Measurements from ENCODE around the gene HIRIP3.

Gene HIRIP3

DNA sequence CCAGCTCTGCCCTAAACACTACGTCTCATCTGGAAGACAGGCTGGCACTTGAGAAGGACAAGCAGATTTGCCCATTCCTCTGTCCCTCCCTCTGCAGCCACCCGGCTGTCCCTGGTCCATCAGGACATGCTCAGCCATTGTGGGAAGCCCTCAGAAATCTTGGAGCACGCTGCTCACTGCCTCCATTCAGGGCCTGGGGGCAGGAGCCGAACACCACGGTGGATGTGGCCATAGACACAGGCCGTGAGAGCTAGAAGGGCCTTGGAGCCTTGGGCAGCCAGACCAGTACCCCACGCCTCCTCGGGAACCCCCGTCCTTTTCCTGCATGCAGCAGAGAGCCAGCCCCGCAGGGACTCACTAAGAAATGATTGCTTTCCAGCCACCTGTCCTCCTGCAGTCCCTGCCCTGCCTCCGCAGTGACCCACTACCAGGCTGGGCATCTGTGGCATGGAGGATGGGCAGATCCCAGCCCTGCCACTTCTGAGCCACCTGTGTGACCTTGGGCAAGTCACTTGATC is 12.0 kb upstream of the HIRIP3 start:
- Histone ChIP-seq H3K27ac (ENCODE audit: low read depth in 2 of 2, low read length in 2 of 2) (no peak overlapping the region), H3K36me3 (ENCODE audit: control insufficient read depth in 2 of 2, insufficient read depth in 2 of 2, low read length in 2 of 2) (peaks cover 0 to 4% of the 10 kb centered on the region in 2 donors), H3K9me3 (ENCODE audit: control insufficient read depth in 2 of 2, low read length in 2 of 2) (no peaks in the 10 kb centered on the region), H3K4me3 (ENCODE audit: low read length in 2 of 2) (no peak overlapping the region), H3K27me3 (ENCODE audit: control insufficient read depth in 2 of 2, insufficient read depth in 2 of 2, low read length in 2 of 2) (peaks cover 10 to 14% of the 10 kb centered on the region in 2 donors), H3K4me1 (ENCODE audit: control insufficient read depth in 2 of 2, insufficient read depth in 2 of 2, low read length in 2 of 2) (peaks cover 0 to 5% of the 10 kb centered on the region in 2 donors), H3K9ac (ENCODE audit: low read depth in 1 of 2, low read length in 2 of 2) (no peak overlapping the region)

DNA sequence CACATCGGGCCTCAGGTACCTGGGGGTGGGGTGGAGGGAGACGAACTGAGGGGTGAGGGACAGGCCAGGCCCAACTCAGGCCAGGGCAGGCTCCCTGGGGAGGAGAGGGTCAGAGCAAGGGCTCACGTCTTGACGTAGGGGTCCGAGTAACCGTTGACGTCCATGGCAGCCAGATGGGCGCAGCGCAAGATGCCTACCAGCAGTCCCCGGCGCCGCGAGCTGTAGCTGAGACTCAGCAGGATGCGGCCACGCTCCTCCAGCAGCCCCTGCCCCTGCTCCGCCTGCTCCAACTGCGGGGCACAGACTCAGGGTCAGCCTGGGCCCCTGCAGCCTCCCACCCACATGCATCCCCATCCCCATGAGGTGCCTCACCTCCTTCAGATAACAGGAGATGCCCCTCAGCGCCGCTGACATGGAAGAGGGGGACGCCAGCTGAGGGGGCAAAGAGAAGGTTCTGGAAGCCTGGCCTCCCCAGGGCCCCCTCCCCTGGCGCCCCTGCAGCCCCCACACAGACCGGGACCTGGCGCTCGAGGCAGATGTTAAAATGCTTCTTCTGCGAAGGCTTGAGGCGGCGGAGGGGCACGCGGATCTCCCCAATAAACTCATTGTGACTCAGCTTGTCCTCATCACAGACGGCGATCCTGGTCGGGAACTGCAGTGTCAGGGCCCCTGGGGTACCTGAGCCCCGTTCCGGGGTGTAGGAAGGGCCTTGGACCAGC is 11.4 kb upstream of the HIRIP3 start:
- H3K9ac ChIP-seq (ENCODE audit: low read depth in 1 of 2, low read length in 2 of 2): no peak overlapping the region
- peaks cover 0 to 5% of the 10 kb centered on the region in 2 donors for H3K4me1 ChIP-seq (ENCODE audit: control insufficient read depth in 2 of 2, insufficient read depth in 2 of 2, low read length in 2 of 2)
- H3K27me3 ChIP-seq (ENCODE audit: control insufficient read depth in 2 of 2, insufficient read depth in 2 of 2, low read length in 2 of 2): peaks cover 8 to 12% of the 10 kb centered on the region in 2 donors
- H3K4me3 ChIP-seq (ENCODE audit: low read length in 2 of 2): no peak overlapping the region
- H3K27ac ChIP-seq (ENCODE audit: low read depth in 2 of 2, low read length in 2 of 2): no peak overlapping the region
- no peaks in the 10 kb centered on the region for H3K9me3 ChIP-seq (ENCODE audit: control insufficient read depth in 2 of 2, low read length in 2 of 2)
- H3K36me3 ChIP-seq (ENCODE audit: control insufficient read depth in 2 of 2, insufficient read depth in 2 of 2, low read length in 2 of 2): peaks cover 0 to 6% of the 10 kb centered on the region in 2 donors

DNA sequence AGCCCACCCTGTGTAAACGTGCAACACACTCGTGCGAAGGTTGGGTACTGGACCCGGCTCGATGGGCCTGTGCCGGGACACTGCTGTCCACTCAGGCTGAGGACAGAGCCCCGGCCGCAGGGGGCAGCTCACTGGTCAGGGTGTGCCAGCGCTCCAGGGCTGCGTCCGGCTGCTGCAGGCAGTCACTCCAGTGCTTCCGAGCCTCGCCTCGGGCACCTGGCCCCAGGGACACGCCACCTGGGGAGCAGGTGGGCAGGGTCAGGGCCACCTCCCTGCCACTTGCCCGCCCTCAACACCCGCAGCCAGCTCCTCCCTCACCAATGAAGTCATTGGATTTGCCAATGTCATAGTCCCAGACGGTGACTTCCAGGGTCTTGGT is 10.7 kb upstream of the HIRIP3 start:
- peaks cover 8% of the 10 kb centered on the region in 2 donors for H3K27me3 ChIP-seq (ENCODE audit: control insufficient read depth in 2 of 2, insufficient read depth in 2 of 2, low read length in 2 of 2)
- H3K36me3 ChIP-seq (ENCODE audit: control insufficient read depth in 2 of 2, insufficient read depth in 2 of 2, low read length in 2 of 2): peaks cover 0 to 9% of the 10 kb centered on the region in 2 donors
- no peak overlapping the region for H3K9ac ChIP-seq (ENCODE audit: low read depth in 1 of 2, low read length in 2 of 2)
- no peak overlapping the region for H3K4me3 ChIP-seq (ENCODE audit: low read length in 2 of 2)
- H3K4me1 ChIP-seq (ENCODE audit: control insufficient read depth in 2 of 2, insufficient read depth in 2 of 2, low read length in 2 of 2): peaks cover 0 to 5% of the 10 kb centered on the region in 2 donors
- H3K27ac ChIP-seq (ENCODE audit: low read depth in 2 of 2, low read length in 2 of 2): no peak overlapping the region
- H3K9me3 ChIP-seq (ENCODE audit: control insufficient read depth in 2 of 2, low read length in 2 of 2): no peaks in the 10 kb centered on the region

DNA sequence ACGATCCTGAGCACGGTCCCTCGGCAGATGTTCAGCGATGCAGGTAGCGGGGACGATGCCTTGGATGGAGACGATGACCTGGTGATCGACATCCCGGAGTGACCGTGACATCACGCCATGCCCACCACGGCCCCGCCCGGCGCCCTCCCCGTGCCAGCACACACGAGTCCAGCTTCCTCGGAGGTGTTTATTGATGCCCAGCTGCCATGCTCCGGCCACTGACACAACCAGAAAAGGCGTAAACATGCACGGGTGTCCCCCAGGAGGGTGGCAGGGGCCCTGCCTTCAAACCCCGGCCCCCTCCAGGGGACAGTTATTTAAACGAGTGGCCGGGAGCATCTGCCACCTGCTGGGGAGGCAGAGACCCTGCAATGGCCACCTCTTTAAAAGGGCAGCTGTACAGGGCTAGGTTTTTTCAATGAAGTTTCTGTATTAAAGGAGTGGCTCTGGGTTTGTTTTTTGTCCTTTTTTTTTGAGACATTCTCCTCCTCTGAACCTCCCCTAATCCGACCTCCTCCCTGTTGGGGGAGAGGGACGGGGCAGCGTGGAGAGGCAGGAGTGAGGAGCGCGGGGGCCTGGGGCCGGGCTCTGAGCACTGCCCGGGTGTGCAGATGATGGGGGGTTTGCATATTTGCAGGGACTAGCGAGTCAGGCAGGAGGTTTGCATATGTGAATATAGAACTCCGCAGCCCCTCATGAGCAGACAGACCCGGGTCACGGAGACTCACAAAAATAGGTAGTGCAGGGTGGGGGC is 10.1 kb upstream of the HIRIP3 start:
- no peak overlapping the region for H3K9ac ChIP-seq (ENCODE audit: low read depth in 1 of 2, low read length in 2 of 2)
- peaks cover 0 to 4% of the 10 kb centered on the region in 2 donors for H3K4me1 ChIP-seq (ENCODE audit: control insufficient read depth in 2 of 2, insufficient read depth in 2 of 2, low read length in 2 of 2)
- H3K9me3 ChIP-seq (ENCODE audit: control insufficient read depth in 2 of 2, low read length in 2 of 2): no peaks in the 10 kb centered on the region
- H3K27ac ChIP-seq (ENCODE audit: low read depth in 2 of 2, low read length in 2 of 2): no peak overlapping the region
- H3K27me3 ChIP-seq (ENCODE audit: control insufficient read depth in 2 of 2, insufficient read depth in 2 of 2, low read length in 2 of 2): peaks cover 6 to 7% of the 10 kb centered on the region in 2 donors
- H3K36me3 ChIP-seq (ENCODE audit: control insufficient read depth in 2 of 2, insufficient read depth in 2 of 2, low read length in 2 of 2): peaks cover 0 to 10% of the 10 kb centered on the region in 2 donors
- H3K4me3 ChIP-seq (ENCODE audit: low read length in 2 of 2): no peak overlapping the region

DNA sequence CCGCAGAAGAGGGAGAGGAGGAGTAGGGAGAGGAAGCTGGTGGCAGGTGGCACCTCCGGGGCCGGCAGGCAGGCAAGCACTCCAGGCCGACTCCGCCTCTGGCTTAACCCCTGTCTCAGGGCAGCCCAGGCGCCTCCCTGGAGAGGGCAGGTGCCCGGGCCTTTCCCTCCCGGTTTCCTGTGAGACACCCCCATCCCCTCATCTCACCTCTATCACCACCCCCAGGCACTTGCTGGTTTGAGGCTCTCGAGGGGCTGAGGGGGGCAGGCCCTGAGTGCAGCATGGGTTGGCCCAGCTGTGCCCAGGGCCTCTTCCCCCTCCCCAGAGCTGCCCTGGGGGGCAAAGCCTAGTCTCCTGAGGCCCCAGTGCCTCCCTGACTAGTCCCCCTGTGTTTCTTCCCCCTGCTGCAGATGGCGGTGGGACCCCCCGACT is 9.4 kb upstream of the HIRIP3 start:
- no peaks in the 10 kb centered on the region for H3K9me3 ChIP-seq (ENCODE audit: control insufficient read depth in 2 of 2, low read length in 2 of 2)
- no peak overlapping the region for H3K27ac ChIP-seq (ENCODE audit: low read depth in 2 of 2, low read length in 2 of 2)
- H3K4me3 ChIP-seq (ENCODE audit: low read length in 2 of 2): no peak overlapping the region
- peaks cover 0 to 13% of the 10 kb centered on the region in 2 donors for H3K36me3 ChIP-seq (ENCODE audit: control insufficient read depth in 2 of 2, insufficient read depth in 2 of 2, low read length in 2 of 2)
- no peak overlapping the region for H3K9ac ChIP-seq (ENCODE audit: low read depth in 1 of 2, low read length in 2 of 2)
- peaks cover 0 to 2% of the 10 kb centered on the region in 2 donors for H3K27me3 ChIP-seq (ENCODE audit: control insufficient read depth in 2 of 2, insufficient read depth in 2 of 2, low read length in 2 of 2)
- H3K4me1 ChIP-seq (ENCODE audit: control insufficient read depth in 2 of 2, insufficient read depth in 2 of 2, low read length in 2 of 2): no peaks in the 10 kb centered on the region

DNA sequence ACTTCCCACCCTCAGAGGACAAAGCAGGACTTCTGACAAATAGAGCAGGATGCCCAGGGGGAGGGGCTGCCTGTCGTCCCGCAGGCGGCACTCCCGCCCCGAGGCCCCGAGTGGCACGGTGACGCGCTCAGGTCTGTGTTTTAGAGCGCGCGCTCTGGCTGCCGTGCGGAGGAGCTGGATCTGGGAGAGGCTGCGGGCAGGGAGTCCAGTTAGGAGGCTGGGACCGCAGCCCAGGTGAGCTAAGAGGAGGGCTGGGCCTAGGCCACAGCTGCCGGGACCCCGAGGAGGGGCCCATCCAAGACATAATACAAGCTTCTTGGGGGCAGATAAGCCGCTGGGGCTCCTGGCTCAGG is 9.0 kb upstream of the HIRIP3 start:
- no peaks in the 10 kb centered on the region for H3K4me1 ChIP-seq (ENCODE audit: control insufficient read depth in 2 of 2, insufficient read depth in 2 of 2, low read length in 2 of 2)
- H3K9me3 ChIP-seq (ENCODE audit: control insufficient read depth in 2 of 2, low read length in 2 of 2): no peaks in the 10 kb centered on the region
- H3K27me3 ChIP-seq (ENCODE audit: control insufficient read depth in 2 of 2, insufficient read depth in 2 of 2, low read length in 2 of 2): peaks cover 0 to 2% of the 10 kb centered on the region in 2 donors
- H3K9ac ChIP-seq (ENCODE audit: low read depth in 1 of 2, low read length in 2 of 2): no peak overlapping the region
- H3K36me3 ChIP-seq (ENCODE audit: control insufficient read depth in 2 of 2, insufficient read depth in 2 of 2, low read length in 2 of 2): peaks cover under 1 to 14% of the 10 kb centered on the region in 2 donors
- no peak overlapping the region for H3K27ac ChIP-seq (ENCODE audit: low read depth in 2 of 2, low read length in 2 of 2)
- H3K4me3 ChIP-seq (ENCODE audit: low read length in 2 of 2): no peak overlapping the region

DNA sequence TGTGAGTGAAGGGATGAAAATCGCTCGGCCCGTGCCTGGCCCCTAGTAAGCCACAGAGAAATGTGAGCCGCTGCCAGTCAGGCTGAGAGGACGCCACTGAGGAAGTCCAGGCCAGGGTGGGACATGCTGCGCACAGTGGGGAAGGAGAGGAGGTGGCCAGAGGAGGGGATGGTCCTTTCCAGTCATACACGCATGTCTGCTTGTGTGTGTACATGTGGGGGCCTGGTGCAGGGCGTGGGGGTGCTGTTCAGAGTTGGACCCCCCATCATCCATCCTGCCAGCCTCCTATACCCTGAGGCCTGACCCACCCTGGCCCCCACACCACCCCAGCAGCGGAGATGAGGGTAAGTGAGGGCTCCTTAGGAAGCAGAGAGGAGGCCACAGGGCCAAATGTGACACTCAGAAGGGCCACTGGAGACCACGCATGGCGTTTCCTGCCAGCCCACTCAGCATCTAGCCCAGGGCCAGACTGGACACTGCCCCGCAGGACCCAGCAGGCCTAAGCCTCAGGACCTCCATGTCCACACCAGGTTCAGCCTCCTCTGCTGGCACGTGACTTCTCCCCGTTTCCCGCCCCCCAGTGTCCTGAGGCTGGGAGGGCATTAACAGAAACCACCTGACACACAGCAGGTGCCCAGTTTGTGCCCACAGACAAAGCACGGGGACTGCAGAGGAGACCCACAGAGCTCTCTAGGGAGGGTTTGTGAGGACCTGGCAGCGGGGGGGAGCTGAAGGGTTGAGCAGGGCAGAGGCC is 8.4 kb upstream of the HIRIP3 start:
- peaks cover 0 to 2% of the 10 kb centered on the region in 2 donors for H3K27me3 ChIP-seq (ENCODE audit: control insufficient read depth in 2 of 2, insufficient read depth in 2 of 2, low read length in 2 of 2)
- no peak overlapping the region for H3K27ac ChIP-seq (ENCODE audit: low read depth in 2 of 2, low read length in 2 of 2)
- no peak overlapping the region for H3K9ac ChIP-seq (ENCODE audit: low read depth in 1 of 2, low read length in 2 of 2)
- peaks cover 5 to 14% of the 10 kb centered on the region in 2 donors for H3K36me3 ChIP-seq (ENCODE audit: control insufficient read depth in 2 of 2, insufficient read depth in 2 of 2, low read length in 2 of 2)
- no peak overlapping the region for H3K4me3 ChIP-seq (ENCODE audit: low read length in 2 of 2)
- H3K9me3 ChIP-seq (ENCODE audit: control insufficient read depth in 2 of 2, low read length in 2 of 2): no peaks in the 10 kb centered on the region
- H3K4me1 ChIP-seq (ENCODE audit: control insufficient read depth in 2 of 2, insufficient read depth in 2 of 2, low read length in 2 of 2): no peaks in the 10 kb centered on the region

DNA sequence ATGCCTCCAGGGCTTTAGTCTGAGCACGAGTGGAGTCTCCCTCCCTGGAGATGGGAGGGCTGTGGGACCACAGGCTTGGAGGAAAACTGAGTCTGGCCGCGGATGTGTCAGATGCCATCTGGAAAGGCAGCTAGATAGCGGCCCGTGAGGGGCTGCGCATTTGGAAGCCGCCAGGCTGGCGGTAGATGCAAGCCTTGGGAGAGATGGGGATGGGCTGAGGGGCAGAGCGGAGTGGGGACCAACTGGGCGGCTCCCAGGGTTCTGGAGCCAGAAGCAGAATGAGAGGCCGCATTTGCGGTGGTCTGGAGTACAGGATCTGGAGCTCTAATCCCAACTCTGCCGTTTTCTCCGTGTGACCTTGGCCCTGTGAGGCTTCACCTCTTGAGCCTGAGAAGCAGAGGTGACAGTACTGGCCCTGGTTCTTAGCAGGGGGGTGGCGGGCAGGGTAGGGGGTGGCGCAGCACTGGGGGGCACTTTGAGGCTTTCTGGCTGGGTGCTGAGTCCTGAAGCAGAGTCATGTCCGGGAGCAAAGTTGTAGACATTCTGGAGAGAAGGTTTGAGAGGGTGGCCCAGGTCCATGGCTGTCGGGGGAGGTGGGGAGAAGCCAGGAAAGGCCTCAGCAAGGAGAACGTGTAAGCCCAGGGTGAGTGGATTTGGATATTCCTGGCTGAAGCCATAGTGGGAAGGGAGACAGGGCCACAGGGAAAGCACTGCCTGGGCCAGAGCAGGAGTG is 7.4 kb upstream of the HIRIP3 start:
- no peaks in the 10 kb centered on the region for H3K4me1 ChIP-seq (ENCODE audit: control insufficient read depth in 2 of 2, insufficient read depth in 2 of 2, low read length in 2 of 2)
- H3K4me3 ChIP-seq (ENCODE audit: low read length in 2 of 2): no peak overlapping the region
- H3K9me3 ChIP-seq (ENCODE audit: control insufficient read depth in 2 of 2, low read length in 2 of 2): no peaks in the 10 kb centered on the region
- H3K9ac ChIP-seq (ENCODE audit: low read depth in 1 of 2, low read length in 2 of 2): no peak overlapping the region
- no peak overlapping the region for H3K27ac ChIP-seq (ENCODE audit: low read depth in 2 of 2, low read length in 2 of 2)
- H3K27me3 ChIP-seq (ENCODE audit: control insufficient read depth in 2 of 2, insufficient read depth in 2 of 2, low read length in 2 of 2): peaks cover 0 to 2% of the 10 kb centered on the region in 2 donors
- peaks cover 5 to 15% of the 10 kb centered on the region in 2 donors for H3K36me3 ChIP-seq (ENCODE audit: control insufficient read depth in 2 of 2, insufficient read depth in 2 of 2, low read length in 2 of 2)

DNA sequence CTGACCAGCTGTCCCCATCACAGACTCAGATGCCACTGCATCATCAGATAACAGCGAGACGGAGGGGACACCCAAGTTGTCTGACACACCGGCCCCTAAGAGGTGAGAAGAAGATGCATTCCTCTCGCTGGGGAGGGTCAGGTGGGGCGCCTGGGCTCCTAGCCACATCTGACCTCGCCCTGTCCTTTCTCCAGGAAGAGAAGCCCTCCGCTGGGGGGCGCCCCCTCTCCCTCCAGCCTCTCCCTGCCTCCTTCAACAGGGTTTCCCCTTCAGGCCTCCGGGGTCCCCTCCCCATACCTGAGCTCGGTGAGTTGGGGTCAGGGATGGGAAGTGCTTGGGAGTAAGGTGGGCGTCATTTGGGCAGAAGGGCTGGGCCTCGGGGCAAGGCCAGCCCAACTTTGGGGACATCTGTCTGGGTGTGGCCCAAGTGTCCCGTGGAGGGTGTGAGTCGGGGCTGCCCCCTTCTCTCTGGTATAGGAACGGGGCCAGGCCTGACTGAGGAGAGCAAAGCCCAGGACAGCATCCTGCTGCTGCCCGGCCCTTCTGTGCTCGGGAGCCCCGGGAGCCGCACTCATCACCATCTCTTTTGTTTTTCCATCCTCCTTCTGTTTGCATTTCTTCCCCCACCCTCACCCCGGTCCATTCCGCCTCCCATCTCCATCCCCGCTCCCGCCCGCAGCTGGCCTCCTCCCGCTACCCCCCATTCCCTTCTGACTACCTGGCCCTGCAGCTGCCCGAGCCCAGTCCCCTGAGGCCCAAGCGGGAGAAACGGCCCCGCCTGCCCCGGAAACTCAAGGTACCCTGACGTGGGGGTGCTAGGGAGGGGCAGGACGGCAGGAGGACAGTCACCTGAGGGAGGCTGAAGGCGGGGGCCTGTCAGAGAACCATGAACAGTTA is 5.6 kb upstream of the HIRIP3 start:
- H3K4me3 ChIP-seq (ENCODE audit: low read length in 2 of 2): no peak overlapping the region
- H3K27me3 ChIP-seq (ENCODE audit: control insufficient read depth in 2 of 2, insufficient read depth in 2 of 2, low read length in 2 of 2): no peaks in the 10 kb centered on the region
- peaks cover 5 to 6% of the 10 kb centered on the region in 2 donors for H3K4me1 ChIP-seq (ENCODE audit: control insufficient read depth in 2 of 2, insufficient read depth in 2 of 2, low read length in 2 of 2)
- H3K36me3 ChIP-seq (ENCODE audit: control insufficient read depth in 2 of 2, insufficient read depth in 2 of 2, low read length in 2 of 2): peaks cover 5 to 16% of the 10 kb centered on the region in 2 donors
- no peaks in the 10 kb centered on the region for H3K9me3 ChIP-seq (ENCODE audit: control insufficient read depth in 2 of 2, low read length in 2 of 2)
- no peak overlapping the region for H3K27ac ChIP-seq (ENCODE audit: low read depth in 2 of 2, low read length in 2 of 2)
- H3K9ac ChIP-seq (ENCODE audit: low read depth in 1 of 2, low read length in 2 of 2): no peak overlapping the region
